Measurements from ENCODE around the gene PPIP5K2.
"Not testable (repeated sequence)": the region's sequence is repeated elsewhere in the genome, so short reads cannot be mapped to it uniquely, and the experiment has no call there.

The PPIP5K2 gene

DNA sequence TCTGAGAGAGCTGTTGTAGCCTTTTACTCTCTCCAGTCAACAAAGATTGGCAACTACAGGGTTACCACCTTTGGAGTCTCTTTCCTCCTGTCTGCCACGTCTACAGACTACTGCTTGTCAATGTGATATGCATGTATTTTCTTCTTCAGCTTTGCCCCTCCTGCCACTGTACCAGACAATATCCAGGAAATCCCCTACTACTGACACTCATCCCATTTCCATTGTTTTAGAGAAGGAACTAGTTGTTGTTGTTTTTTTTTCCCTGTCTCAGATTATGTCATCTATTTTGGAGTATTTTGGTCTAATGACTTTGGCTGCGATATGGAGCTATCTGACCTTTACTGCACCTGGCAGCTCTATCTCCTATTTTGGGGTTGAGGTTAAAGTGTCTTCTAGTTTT lies 88.4 kb downstream of the PPIP5K2 start:
- no peak for DNase-seq (ENCODE audit: low read depth)

GRCh38 chr5:103209065-103209464 lies 89.0 kb downstream of the PPIP5K2 start:
- no peak for DNase-seq (ENCODE audit: low read depth)

DNA sequence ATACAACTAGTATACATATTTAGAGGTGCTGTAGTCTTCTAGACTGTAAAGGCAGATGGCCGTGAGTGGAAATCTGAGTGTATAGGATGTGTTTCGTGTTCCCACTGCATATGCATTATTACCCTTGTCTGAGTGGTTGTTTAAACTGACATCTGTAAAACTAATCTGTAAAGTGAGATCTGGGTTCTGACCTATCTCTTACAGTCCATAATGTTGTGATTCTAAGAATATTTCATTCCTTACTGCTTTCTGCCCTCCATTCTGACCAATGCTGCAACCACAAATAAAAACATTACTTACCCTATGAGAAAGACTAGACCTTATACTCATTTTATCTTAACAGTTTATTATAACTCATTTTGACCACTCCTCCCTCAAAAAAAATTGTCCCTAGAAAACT lies 90.9 kb downstream of the PPIP5K2 start:
- DNase-seq (ENCODE audit: low read depth): no peak

DNA sequence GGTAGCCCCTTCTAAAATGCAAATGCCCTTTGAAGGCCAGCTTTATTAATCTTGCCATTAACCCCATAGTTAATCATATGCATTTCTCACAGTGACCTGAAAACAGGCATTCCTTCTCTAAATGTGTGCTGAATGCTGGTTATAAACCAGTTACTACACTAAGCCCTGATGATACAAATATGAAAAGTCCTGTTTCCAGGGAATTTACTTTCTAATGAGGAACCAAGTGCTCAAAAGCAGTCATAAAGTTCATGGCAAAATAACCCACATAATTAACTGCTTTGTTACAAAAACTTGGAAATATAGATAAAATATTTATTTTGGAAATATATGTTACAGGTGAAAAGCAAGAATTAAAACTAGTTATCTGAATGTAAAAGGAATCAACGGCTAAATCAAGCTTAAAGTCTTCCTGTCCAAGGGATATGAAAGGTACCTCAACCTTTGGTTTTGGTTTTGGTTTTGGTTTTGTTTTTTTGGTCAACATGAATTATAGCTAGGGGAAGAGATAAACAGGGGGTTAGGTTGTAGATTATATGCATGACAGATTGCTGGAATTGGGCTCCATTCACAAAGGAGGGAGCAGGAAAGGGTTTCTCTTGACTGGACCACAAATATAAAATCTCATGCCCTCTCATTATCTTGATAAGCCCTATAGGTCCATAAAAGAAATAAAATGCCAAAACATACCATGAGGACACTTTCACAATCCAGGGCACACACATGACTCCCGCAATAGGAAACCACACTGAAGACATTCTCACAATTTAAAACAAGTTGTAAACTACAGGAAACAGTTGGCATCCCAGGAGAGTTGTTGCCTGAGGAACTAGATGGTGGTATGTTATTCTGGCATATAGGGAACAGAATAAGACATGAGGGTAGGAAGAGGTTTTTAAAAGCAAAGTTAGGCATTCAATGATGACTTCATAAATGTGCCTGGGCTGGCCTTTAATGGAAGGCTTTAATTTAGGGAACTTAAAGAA lies 91.8 kb downstream of the PPIP5K2 start:
- DNase-seq (ENCODE audit: low read depth): no peak

- DNase-seq (ENCODE audit: low read depth): no peak
These were observed 96.0 kb downstream of the PPIP5K2 start for GRCh38 chr5:103216137-103216536.

DNA sequence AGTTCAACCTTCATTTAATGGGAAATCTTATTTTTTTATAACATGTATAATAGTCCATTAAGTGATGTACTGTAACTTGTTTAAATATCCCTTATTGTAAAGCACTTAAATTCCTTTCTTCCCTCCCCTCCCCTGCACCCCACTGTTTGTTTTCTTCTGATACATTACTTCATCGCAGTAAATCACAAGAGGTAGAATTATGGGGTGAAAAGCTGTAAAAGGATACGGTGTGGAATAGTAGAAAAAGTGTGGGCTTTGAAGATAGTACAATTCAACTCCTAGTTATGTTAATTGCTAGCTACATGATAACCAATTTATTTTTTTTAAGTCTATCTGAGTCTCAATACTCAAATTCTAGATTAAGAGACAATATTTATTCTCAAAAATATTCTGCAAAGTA lies 96.6 kb downstream of the PPIP5K2 start:
- no peak for DNase-seq (ENCODE audit: low read depth)

DNA sequence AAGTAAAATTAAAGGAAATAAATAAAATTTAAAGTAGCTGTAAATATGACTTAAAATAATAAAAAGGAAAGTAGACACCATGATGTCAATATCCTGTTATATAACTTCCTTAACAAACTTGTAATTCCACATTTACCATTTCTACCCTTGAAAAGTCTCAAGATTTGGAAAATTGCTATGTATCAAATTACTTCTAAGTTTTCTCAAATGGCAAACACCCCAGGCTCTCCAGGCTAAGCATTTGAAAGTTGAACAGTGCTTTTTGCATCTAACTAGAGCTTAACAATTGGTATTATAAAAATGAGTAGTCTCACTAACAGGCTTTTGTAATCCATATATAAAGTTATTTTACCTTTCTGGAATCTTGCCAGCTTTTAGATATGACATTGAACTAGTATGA lies 97.0 kb downstream of the PPIP5K2 start:
- no peak for DNase-seq (ENCODE audit: low read depth)

- no peak for DNase-seq (ENCODE audit: low read depth)
These were observed 98.1 kb downstream of the PPIP5K2 start for GRCh38 chr5:103218164-103218563.

- DNase-seq (ENCODE audit: low read depth): not testable (repeated sequence)
These were observed 99.0 kb downstream of the PPIP5K2 start for GRCh38 chr5:103219074-103219473.

DNA sequence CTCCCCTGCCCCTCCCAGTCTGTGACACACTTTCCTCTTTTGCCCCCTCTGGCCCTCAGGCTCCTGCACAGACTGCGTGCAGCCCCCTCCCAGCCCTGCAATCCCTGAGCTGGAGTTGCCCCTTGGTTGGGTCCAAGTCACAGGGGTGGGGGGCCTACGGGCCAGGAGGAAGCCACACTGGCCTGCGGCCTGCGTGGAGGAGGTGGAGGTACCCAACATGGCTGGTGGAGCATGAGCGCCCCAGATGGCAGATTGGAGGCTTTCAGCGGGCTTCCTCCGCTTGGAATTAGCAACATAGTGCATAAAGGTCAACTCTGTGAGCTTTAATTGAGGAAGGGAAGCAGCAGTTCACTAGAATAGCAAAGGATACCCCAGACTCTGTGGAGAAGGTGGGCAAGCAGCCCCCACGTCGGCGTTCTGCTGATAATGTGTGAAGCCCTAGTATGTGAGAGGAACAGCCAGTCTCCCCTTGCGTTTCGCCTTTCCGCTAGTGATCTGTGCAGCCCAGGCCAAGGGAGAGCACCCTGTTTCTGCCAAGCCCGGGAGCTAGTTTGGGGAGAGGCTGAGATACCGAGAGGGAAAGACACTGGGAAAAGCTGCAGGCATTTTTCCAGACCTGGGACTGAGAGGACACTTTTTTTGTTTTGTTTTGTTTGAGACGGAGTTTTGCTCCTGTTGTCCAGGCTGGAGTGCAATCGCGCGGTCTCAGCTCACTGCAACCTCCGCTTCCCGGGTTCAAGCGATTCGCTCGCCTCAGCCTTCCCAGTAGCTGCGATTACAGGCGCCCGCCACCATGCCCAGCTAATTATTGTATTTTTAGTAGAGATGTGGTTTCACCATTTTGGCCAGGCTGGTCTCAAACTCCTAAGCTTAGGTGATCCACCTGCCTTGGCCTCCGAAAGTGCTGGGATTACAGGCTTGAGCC lies 103.2 kb downstream of the PPIP5K2 start:
- DNase-seq (ENCODE audit: low read depth): no peak

- DNase-seq (ENCODE audit: low read depth): no peak
These were observed 104.2 kb downstream of the PPIP5K2 start for GRCh38 chr5:103224118-103224893.

DNA sequence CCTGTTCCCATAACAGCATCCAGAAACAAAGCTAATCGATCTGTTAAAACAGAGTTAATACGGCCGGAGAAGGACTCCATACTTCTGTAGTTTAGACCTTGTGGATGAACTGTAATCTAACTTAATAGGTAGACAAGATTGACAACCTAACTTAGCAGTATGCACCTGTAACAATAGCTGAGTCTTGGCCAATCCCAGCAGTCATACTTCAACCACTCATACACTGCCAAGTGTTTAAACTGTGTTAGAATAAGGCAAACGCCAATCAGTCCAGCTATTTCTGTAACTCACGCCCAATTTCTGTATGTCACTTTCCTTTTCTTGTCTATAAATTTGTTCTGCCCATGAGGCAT lies 104.8 kb downstream of the PPIP5K2 start:
- DNase-seq (ENCODE audit: low read depth): no peak

GRCh38 chr5:103228061-103228460 lies 108.0 kb downstream of the PPIP5K2 start:
- DNase-seq (ENCODE audit: low read depth): no peak

DNA sequence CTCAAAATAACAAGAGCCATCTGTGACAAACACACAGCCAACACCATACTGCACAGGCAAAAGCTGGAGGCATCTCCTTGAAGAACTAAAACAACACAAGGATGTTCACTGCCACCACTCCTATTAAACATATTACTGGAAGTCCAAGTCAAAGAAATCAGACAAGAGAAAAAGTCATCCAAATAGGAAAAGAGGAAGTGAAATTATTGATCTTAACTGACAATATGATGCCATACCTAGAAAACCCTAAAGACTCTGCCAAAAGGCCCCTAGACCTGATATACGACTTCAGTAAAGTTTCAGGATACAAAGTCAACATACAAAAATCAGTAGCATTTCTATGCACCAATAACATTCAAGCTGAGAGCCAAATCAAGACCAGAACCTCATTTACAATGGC lies 108.5 kb downstream of the PPIP5K2 start:
- no peak for DNase-seq (ENCODE audit: low read depth)

DNA sequence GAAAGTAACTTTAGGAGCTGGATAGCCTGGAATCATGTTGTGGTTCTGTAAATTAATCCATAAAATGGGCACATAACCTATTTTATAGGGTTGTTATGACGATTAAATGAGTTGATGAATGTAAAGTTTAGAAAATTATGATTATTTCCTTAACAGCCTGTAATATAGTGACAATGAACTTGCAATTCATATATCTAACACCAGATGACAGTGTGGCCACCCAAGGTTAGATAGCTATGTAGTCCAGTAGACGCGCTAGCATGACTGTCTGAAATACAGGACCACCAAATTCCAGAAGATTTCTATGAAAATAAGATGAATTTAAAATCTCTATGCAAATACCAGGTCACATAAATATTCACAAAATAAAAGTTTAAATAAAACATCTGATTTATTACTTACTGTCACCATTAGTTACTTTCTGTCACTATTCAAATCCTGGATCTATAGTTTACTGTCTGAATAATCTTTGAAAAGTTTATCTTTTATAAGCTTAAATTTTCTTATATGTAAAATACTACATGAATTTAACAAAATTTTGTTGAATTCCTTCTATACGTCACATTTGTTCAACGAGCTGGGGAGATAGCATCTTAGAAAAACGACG lies 112.4 kb downstream of the PPIP5K2 start:
- DNase-seq (ENCODE audit: low read depth): no peak

- DNase-seq (ENCODE audit: low read depth): no peak
These were observed 114.3 kb downstream of the PPIP5K2 start for GRCh38 chr5:103234239-103234975.

DNA sequence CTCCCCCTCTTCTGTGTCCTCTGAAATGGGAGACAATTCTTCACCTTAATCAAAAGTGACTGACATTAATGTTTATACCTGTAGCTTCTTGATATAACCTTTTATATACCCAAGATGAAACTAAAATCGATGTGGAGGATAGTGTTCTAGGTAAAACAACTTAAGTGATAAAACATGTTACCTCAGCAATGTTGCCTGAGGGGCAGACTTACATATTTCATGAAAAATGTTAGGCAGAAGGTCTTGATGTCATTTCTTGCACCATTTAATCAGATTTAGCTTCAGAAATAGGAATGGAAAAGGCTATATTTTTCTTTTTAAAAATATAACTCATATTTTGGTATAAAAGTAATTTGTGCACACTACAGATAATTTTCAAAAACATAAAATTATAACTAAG lies 115.8 kb downstream of the PPIP5K2 start:
- DNase-seq (ENCODE audit: low read depth): no peak

DNA sequence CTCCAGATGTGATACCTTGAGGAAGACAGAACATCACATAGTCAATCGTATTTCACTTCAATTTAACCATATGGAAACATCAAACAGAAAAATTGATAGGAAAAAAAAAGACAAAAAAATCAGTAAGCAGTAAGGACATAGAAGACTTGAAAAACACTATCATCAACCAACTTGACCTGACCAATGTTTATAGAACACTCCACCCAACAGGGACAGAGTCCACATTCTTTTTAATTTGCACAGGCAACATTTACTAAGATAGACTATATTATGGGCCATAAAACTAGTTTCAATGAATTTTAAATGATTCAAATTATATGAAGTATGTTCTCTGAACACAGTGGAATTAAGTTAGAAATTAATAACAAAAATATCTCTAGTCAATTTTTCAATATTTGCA lies 117.7 kb downstream of the PPIP5K2 start:
- DNase-seq (ENCODE audit: low read depth): no peak

- DNase-seq (ENCODE audit: low read depth): no peak
These were observed 123.6 kb downstream of the PPIP5K2 start for GRCh38 chr5:103243665-103244064.

GRCh38 chr5:103244398-103244797 lies 124.3 kb downstream of the PPIP5K2 start:
- DNase-seq (ENCODE audit: low read depth): no peak

DNA sequence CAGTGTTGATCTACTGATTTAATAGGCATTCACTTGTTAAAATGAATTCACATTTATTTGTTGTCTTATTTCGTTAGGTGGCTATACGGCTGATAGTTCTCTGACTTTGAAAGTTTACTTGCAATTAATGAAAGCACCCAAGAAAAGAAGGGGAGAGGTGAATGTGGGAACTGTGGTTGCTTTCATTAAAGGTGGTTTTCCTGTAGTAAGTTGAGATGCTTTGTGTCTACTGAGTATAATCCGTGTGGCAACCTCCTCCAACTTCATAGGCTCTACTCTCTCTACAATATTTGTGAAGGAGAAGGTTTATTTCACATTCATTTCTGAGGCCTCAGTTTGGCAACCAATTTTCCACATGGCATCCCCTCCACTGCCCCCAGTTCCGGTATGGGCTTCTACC lies 125.7 kb downstream of the PPIP5K2 start:
- DNase-seq (ENCODE audit: low read depth): no peak

All from activated T-helper 9 cell treated with anti-CD3 and anti-CD28 coated beads, Interleukin-2, amount 50 U/mL, for 16 hours (primary cell).